Prostate gland (tissue), 2 donors: ENCODE data around the gene CIDEA.

Source experiments
- POLR2A ChIP-seq: fragments of 450-650 bp; IDR thresholded peaks from one replicate; pipeline ENCODE4 v1.6.1; 2016; ENCODE audit warnings: antibody characterized with exemption, mild to moderate bottlenecking
- POLR2AphosphoS5 ChIP-seq: sonication (generic); formaldehyde crosslinking; IDR thresholded peaks from one replicate; pipeline ENCODE4 v1.6.1; 2017; ENCODE audit warnings: antibody characterized with exemption
- TF ChIP-seq, protein P1 (sequence below), 4 experiments: fragments of 200-600 bp in 2 of 4; fragments of 450-650 bp in 2 of 4; sonication (generic) in 2 of 4; IDR thresholded peaks; 1 replicate in 3 of 4; 2 replicates in 1 of 4; pipeline ENCODE4 v1.5.1; 2016 to 2019; ENCODE audit warnings: antibody characterized with exemption in 4 of 4, mild to moderate bottlenecking in 2 of 4, moderate library complexity in 2 of 4

GRCh38 chr18:12325726-12326245, 71.6 kb downstream of the CIDEA start:
- TF ChIP-seq, protein P1, sequence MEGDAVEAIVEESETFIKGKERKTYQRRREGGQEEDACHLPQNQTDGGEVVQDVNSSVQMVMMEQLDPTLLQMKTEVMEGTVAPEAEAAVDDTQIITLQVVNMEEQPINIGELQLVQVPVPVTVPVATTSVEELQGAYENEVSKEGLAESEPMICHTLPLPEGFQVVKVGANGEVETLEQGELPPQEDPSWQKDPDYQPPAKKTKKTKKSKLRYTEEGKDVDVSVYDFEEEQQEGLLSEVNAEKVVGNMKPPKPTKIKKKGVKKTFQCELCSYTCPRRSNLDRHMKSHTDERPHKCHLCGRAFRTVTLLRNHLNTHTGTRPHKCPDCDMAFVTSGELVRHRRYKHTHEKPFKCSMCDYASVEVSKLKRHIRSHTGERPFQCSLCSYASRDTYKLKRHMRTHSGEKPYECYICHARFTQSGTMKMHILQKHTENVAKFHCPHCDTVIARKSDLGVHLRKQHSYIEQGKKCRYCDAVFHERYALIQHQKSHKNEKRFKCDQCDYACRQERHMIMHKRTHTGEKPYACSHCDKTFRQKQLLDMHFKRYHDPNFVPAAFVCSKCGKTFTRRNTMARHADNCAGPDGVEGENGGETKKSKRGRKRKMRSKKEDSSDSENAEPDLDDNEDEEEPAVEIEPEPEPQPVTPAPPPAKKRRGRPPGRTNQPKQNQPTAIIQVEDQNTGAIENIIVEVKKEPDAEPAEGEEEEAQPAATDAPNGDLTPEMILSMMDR (IDR thresholded peaks at IDR 0.05) = no peak
- TF ChIP-seq POLR2A = no peak
- TF ChIP-seq POLR2AphosphoS5 = no peak
